HG03442 (cell line): ENCODE measurements around the gene UTP11.

Experiments used
- ATAC-seq: cut with Tn5 transposase; IDR thresholded peaks from one replicate; pipeline ENCODE4 v1.9.1; 2021; ENCODE audit warnings: mild to moderate bottlenecking, moderate library complexity; ENCODE audit not compliant: unreplicated experiment

UTP11 gene

DNA sequence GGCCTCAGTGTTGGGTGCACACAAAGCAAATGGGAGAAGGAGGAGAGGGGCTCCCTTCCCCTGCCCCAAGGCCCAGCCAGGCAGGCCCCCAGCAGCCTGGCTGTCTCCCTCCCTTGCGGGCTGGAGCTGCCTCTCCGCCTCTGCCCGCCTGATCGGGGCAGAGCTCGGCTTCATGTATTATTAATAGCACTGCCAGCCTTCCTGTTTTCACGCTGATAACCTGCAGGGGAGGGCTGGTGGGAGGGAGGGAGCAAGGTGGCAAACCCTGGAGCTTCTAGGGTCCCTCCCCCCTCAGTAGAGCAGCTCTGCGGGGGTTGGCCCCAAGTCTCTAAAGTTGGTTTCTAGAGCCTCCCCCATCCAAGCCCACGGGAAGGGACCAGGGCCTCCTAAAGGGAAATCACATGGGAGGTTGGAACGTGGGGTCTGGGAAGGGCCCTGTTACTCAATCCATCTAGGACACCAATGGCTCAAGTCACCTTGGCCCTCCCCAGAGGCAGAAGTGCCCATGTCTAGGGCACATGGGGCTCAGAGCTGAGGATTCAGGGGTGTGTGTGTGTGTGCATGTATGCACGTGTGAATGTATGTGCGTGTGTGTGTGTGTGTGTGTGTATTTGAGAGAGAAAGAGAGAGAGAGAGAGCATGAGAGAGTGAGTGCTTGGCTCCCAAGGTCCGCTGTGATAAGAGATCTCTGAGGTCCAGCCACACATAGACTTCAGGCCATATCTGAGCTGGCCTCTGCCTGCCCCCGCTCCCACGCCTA, 55.9 kb downstream of the UTP11 start:
- no peak for ATAC-seq

DNA sequence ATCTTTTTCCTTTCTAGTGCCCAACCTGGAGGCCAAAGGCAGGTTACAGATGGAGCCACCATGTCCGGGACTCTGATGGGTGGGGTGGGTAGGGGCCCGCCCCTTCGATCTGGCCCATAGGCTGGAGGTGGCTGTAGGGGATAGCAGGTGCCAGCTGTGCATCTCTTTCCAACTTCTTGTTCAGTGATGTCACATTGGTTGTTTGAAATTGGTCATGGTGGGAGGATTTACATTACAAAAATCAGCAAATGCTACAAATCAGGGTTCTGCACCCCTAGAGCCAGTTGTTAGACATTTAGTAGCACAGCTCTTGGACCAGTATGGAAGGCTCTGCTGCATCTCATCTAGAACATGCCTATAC, 56.4 kb downstream of the UTP11 start:
- ATAC-seq = no peak

- no peak for ATAC-seq
Observed at GRCh38 chr1:38071312-38072256, 59.0 kb downstream of the UTP11 start.

GRCh38 chr1:38072858-38073257, 60.3 kb downstream of the UTP11 start:
- ATAC-seq = no peak

DNA sequence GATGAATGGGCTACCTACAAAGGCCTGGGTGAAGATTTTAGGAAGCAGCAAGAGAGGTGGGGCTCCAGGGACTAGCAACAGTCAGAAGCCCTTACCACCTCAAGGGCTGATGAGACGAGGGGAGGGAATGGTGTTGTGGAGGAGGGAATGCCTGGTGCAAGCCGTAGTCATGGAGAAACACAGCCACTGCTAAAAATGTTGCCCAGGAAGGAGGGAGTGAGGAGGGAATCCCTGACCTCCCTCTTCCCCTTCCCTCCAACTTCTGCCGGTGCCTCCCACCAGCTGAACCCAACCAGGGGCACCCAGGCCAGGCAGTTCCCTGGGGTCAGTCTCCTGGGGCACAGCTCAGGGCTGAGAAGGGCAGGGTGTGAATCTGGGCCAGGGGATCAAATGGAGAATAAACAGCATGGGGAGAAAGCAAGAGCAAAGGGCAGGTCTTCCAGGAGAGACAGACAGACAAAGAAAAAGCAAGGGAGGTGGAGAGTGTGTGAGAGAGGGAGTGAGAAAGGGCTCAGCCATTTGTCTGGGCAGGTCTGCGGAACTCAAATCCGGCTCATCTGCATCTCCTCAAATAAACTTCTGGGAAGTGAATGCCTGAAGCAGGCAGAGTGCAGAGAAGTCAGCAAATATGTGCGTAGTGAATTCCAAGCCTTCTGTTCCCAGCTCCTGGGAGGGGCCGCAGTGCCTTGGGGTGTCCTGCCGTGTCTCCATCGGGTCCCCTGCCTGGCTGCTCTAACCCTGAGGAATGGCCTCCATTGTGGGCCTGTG, 61.2 kb downstream of the UTP11 start:
- ATAC-seq = no peak

DNA sequence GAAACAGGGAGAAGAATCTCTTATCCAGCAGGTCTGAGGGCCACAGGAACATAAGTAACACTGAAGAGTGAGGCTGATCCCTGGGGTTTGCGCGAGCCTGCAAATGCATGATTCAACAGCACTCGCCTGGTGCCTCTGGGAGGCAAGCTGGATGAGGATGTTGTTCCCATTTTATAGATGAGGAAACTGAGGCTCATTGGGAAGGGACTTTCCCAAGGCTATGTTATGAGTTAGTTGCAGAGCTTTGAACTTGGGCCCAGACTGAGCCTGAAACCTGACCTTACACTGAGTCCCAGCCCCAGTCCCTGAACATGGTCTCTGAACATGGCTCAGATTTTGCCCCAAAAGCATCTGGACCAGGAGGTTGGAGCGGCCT, 61.8 kb downstream of the UTP11 start:
- ATAC-seq = no peak
